HG03064 (cell line): ENCODE results near the gene RAB38.

Source experiments
- ATAC-seq: cut with Tn5 transposase; IDR thresholded peaks from one replicate; pipeline ENCODE4 v1.9.1; 2021; ENCODE audit warnings: low read depth; ENCODE audit not compliant: unreplicated experiment

Gene RAB38

GRCh38 chr11:88105951-88106350 lies 69.3 kb downstream of the RAB38 start:
- no peak for ATAC-seq

- ATAC-seq: no peak
Observed at GRCh38 chr11:88105526-88105925, 69.7 kb downstream of the RAB38 start.

GRCh38 chr11:88104408-88104807 lies 70.8 kb downstream of the RAB38 start:
- peak; percentile 49 for ATAC-seq

GRCh38 chr11:88103337-88104206 lies 71.7 kb downstream of the RAB38 start:
- ATAC-seq: peak; percentile 61

GRCh38 chr11:88102598-88102934 lies 72.7 kb downstream of the RAB38 start:
- ATAC-seq: no peak

GRCh38 chr11:88101881-88102597 lies 73.2 kb downstream of the RAB38 start:
- no peak for ATAC-seq

- no peak for ATAC-seq
Observed at GRCh38 chr11:88100151-88100550, 75.1 kb downstream of the RAB38 start.

- no peak for ATAC-seq
Observed at GRCh38 chr11:88098289-88098688, 77.0 kb downstream of the RAB38 start.

- no peak for ATAC-seq
Observed at GRCh38 chr11:88089134-88089533, 86.1 kb downstream of the RAB38 start.

GRCh38 chr11:88087337-88087736 lies 87.9 kb downstream of the RAB38 start:
- no peak for ATAC-seq

GRCh38 chr11:88086297-88086696 lies 88.9 kb downstream of the RAB38 start:
- ATAC-seq: no peak

GRCh38 chr11:88070437-88070836 lies 104.8 kb downstream of the RAB38 start:
- ATAC-seq: no peak

GRCh38 chr11:88068848-88069554 lies 106.2 kb downstream of the RAB38 start:
- ATAC-seq: no peak

- no peak for ATAC-seq
Observed at GRCh38 chr11:88066090-88066489, 109.2 kb downstream of the RAB38 start.

GRCh38 chr11:88064097-88064705 lies 111.0 kb downstream of the RAB38 start:
- ATAC-seq: no peak
